CD1c-positive myeloid dendritic cell (primary cell): ENCODE results near the gene JPT2.

Source experiments
- DNase-seq: peaks from one replicate; pipeline ENCODE4 v3.0.0-alpha.2; 2016; ENCODE audit errors: extremely low spot score

The JPT2 gene

DNA sequence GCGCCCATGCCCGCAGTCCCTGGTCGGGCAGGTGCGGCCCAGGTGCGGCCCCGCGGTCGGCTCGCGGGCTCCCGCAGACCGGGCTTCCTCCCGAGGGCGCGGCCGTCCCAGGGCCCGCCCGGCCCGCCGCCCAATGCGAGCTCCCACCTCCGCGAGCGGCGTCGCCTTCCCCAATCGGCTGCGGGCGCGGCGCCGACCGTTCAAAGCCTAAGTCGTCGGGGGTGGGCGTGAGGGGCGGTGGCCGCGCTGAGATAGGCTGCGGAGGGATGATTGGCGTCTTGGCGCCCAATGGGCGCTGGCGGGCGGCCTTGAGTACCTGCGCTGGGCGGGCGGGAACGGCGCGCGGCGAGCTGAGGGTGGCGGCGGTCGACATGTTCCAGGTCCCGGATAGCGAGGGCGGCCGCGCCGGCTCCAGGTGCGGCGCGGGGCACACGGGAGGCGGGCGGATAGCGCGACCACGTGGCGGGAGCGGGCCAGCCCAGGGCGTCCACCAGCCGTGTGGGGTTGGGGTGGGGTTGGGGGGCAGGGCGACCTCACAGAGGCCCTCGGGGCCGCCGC is at the start of gene JPT2:
JPT2 (plus strand) TSS at position 338 of the 558 bp plus-strand sequence; CDS start at position 372, 34 bp downstream.
- DNase-seq: peak; percentile 99

- no peak for DNase-seq
Observed at GRCh38 chr16:1630450-1631213, 47.4 kb upstream of the JPT2 start.

GRCh38 chr16:1631230-1631629 is 46.8 kb upstream of the JPT2 start:
- DNase-seq: no peak

- no peak for DNase-seq
Observed at GRCh38 chr16:1631931-1632637, 46.0 kb upstream of the JPT2 start.

DNA sequence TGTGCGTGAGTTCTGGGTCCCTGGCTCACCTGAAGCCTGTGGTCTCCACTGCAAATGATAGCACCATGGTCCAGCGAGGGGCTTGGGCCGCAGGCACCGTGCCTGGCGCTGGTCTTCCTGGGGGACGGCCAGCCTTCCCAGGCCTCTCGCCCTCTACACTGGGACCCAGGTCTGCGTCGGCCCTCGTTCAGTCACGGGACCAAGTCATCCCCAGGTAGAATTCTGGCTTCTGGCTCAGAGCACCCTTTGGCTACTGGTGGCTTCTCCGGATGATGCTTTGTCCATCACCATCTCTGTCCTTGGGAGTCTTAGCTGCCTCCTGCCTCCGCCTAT is 45.5 kb upstream of the JPT2 start:
- DNase-seq: no peak

GRCh38 chr16:1633310-1633709 is 44.8 kb upstream of the JPT2 start:
- DNase-seq: no peak

- DNase-seq: no peak
Observed at GRCh38 chr16:1634541-1634940, 43.5 kb upstream of the JPT2 start.

- DNase-seq: no peak
Observed at GRCh38 chr16:1635070-1635469, 43.0 kb upstream of the JPT2 start.

- no peak for DNase-seq
Observed at GRCh38 chr16:1637526-1637925, 40.6 kb upstream of the JPT2 start.

DNA sequence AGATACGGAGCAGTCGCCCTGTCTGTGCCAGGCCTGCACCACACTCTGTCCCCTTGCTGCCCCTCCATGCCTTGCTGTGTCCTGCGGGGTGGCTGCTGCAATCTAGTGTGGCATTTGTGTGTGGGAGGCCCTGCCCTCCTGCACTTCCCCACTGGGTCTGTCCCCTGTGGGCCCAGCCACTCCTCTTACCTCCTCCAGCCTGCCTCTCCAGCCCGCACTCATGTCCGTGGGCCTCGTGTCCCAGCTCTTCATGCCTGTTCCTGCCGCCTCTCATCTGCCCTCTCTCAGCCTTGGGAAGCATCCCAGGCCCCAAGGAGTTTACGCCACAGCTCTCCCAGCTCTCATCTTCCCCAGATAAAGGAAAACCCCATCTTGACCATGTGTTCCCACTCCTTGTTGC is 39.3 kb upstream of the JPT2 start:
- no peak for DNase-seq

DNA sequence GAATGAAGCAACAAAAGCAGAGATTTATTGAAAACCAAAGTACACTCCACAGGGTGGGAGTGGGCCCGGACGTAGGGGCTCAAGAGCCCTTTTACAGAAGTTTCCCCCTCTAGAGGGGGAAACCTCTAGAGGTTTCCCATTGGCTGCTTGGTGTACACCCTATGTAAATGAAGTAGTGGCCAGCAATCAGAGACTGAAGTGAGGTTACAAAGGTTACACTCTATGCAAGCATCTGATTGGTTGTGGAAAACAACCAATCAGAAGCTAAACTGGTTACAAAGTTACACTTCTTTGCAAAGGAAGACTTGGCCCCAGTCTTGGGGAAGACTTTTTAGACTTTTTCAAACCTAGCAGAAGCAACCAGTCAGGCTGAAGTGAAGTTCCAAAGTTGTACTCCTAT is 38.8 kb upstream of the JPT2 start:
- DNase-seq: no peak

- no peak for DNase-seq
Observed at GRCh38 chr16:1639860-1640259, 38.2 kb upstream of the JPT2 start.

GRCh38 chr16:1640261-1640941 is 37.7 kb upstream of the JPT2 start:
- no peak for DNase-seq

GRCh38 chr16:1641261-1641660 is 36.8 kb upstream of the JPT2 start:
- DNase-seq: no peak

DNA sequence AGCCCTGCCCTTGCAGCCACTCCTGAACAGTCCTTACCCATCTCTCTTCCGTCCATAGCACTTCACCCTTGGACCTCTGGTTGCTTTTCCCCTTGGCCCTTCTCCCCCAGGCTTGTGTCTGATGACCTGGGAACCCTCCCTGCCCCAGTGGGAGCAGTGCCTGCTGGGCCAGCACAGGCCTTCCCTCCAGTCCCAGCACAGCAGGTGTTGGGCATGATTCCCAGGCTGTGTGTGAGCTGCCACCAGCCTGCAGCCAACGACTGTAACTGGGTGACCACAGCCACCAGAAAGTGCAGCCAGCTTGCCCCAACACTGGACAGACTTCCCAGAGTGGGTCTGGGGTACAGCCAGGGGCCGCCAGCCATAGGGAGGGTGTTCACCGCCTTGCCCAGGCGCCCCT is 35.9 kb upstream of the JPT2 start:
- no peak for DNase-seq

- no peak for DNase-seq
Observed at GRCh38 chr16:1642753-1643152, 35.3 kb upstream of the JPT2 start.

GRCh38 chr16:1643521-1643920 is 34.6 kb upstream of the JPT2 start:
- DNase-seq: no peak

GRCh38 chr16:1645914-1646525 is 32.1 kb upstream of the JPT2 start:
- peak; percentile 39 for DNase-seq

GRCh38 chr16:1647856-1648255 is 30.2 kb upstream of the JPT2 start:
- no peak for DNase-seq

- no peak for DNase-seq
Observed at GRCh38 chr16:1650131-1650530, 27.9 kb upstream of the JPT2 start.

GRCh38 chr16:1651094-1651973 is 26.7 kb upstream of the JPT2 start:
- no peak for DNase-seq
